Measurements from ENCODE around the gene ZNF385D.

The ZNF385D gene

DNA sequence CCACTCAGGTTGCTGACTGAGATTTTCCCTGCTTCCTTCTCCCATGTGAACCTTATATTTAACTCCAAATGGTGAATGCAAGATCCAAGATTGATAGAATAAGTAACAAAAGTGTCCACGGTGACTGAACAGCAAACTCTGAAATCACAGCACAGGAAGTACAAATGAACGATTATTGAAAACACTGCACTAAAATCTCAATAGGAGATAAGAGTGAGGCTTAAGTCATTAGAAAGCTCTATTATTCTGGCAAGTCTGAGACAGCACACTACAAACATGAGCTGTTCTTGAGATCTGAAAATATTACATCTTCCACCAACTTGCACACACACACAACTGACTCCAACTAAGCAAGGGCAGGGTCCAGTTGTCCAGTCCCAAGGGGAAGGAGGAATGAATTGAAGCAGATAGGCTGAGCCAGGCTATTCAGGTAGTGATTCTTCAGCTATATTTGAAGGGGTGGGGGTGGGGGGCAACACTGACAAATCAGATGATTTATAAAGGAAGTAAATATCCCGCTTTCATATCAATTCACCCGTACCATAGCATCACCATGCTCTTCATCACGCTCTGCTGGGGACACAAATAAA is 2.9 kb downstream of the ZNF385D start:
- no peak for DNase-seq (ENCODE audit: low spot score)

DNA sequence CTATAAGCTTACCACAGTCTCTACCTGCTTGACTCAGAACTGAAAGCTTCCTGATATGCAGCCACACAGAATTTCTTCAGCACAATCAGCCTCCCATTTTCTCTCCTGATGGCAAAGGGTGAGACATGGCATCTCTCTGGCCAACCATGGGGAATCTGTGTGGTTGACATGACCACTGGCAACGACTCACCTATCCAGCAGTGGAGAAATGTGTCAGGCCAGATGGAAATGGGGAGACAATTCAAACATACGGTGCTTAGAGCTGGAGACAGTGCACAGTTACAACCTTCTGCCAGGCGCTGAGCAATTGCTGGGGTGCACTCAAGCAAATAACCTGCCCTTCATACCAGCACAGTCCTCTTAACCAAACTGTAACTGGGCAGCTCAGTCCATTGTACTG is 3.6 kb downstream of the ZNF385D start:
- no peak for DNase-seq (ENCODE audit: low spot score)

DNA sequence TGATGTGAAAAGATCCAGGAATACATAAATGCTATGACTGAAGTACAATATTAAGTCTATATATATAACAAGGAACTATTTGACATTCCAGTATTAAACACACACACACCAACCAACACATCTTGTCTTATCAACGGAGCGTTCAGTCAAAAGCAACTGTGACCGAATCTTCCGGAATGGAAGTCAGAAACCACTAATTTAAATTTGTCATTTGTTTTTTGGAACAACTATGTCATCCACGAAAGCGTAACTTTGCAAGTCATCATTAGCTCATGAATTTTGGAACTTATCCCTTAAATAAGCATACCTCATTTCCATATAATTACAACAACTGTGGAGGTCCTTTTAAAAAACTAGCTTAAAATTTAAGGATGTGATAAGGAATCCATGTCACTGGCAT is 5.0 kb downstream of the ZNF385D start:
- DNase-seq (ENCODE audit: low spot score) = no peak

DNA sequence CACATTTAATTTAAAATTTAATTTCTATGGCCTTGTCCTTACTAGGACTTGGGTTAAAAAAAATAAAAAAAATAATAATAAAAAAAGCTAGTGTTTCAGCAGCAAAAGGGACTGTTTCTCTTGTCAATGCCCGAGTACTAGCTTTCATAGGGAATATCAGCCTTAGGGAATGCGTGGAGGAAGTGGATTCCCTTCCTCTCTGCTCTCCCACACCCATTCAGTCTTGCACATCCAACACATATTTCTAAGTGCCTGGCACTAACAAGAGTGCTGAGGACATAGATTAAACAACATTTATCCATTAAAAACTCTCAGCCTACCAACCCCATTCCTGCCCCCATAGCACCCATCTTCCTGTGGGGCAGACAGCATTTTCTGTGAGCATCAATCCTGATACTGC is 6.2 kb downstream of the ZNF385D start:
- DNase-seq (ENCODE audit: low spot score) = no peak

DNA sequence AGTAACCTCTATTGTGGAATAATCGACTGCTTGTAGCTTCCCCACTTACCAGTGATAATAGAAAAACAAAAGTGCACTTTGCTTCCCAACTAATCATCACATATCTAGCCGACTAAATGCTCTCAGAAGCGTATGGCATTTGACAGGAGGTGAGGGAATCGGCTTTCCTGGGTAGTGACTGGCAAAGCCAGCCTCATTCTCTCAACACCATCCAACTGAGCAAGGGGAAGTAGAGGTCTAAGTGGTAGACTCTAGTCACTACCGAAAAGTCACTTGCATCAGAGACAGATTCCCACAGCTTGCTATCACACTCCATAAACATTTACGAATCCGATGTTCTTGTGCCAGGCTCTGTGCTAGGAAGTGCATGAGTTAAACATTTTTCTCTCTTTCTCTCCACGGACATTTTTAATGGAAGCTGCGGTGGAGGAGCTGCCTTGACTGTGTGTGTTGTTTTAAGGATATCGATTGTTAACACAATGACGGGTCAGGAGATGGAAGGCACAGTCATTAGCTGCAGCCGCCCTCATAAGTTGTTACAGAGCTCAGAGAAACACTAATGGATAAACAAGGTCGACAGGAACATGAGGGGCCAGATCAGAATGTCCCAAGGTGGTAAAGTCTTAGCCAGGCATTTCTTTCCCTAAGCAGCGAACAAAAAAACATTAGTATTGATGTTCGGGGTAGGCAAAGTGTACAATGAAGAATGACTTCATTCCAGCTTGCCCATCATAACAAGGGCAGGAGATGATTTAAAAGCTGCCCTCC is 11.9 kb downstream of the ZNF385D start:
- DNase-seq (ENCODE audit: low spot score) = no peak

DNA sequence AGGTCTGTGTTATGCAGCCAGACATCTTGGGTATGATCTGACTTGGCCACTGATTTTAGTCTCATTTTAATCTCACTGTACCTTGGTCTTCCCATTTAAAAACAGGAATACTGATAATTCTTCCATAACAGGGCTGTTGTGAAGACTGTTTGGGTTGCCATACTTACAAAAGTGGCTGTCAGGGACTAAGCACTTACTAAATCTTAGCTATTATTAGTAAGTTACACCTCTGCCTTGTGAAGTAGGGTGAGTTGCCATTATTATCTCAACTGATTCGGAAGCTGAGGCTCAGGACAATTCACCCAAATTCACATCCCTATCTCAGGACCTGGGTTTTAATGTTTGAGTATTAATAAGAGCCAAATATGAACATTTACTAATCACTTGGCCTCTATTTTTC is 12.7 kb downstream of the ZNF385D start:
- no peak for DNase-seq (ENCODE audit: low spot score)

DNA sequence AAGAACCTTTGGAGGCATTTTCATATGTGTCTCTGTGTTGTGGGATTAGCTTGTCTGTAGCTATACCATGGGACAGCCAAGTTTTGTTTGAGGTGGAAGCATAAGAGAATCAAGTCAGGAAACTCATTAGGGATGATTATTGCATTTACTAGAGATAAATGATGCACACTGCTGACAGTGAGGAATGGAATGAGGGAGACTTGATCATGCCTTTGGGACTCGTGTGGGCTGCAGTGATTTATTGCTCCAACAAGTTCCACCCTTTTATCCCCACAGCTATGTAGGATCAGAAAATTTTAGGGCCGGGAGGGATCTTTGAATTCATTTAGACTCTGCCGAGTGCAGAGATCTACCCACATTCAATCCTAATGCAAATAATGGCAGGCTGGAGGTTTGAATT is 16.3 kb downstream of the ZNF385D start:
- DNase-seq (ENCODE audit: low spot score) = no peak

DNA sequence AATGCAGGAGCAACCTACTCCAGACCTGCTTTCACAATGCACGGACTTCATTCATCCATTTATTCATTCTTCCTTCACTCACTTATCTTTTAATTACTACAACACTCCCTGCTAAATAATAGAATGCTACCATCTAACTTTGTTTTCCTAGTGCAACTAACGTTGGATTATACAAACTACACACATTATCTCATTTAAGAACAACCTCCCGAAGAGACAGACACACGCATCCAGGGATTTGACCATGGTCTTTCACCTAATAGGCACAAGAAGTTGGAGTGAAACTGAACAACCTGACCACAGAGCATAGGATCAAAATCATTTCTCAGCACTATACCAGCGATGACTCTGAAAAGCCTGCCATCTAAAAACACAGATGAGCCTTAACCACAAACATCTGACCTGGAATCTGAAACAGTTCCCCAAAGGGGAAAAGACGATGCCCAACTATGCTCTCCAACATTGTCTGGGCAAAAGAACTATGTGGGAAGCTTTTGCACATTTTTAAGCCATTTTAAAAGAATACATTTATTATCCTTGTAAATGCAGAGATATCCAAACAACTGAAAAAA is 21.0 kb downstream of the ZNF385D start:
- DNase-seq (ENCODE audit: low spot score) = no peak

DNA sequence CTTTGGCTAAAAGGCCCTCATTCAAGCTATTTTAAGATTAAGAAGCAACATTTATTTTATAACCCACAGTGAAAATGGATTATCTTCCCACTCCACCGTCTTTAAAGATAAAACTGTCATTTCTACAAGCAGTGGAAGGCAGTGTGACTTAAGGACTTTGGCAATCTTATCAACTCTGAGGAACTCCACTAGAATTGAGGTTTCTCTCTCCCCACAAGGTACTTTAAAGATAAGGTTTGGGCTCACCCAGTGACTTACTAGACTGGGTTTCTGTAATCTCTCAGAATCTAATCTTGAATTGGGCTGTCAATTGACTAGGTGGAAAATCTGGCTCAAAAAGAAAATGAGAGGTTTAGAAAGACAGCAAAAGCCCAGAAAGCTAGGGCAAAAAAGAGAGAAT is 21.7 kb downstream of the ZNF385D start:
- DNase-seq (ENCODE audit: low spot score) = no peak

DNA sequence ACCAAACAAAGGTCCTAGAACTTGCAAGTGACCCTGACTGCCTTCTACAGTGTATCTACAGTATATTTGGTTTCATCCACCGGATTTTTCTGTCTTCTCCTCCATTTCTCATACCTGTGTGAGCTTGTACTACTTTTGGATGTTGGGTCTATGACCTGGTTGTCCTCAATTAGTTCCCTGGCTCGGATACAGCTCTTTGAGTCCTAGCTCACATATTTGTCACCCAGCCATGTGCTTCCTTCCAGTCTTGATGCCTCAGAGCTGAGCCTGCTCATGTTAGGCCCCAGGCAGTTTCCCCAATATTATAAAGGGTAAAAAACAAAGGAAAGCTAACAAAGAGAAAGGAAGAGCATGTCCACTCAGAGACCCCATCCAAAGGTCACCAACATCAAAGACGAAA is 28.2 kb downstream of the ZNF385D start:
- no peak for DNase-seq (ENCODE audit: low spot score)

DNA sequence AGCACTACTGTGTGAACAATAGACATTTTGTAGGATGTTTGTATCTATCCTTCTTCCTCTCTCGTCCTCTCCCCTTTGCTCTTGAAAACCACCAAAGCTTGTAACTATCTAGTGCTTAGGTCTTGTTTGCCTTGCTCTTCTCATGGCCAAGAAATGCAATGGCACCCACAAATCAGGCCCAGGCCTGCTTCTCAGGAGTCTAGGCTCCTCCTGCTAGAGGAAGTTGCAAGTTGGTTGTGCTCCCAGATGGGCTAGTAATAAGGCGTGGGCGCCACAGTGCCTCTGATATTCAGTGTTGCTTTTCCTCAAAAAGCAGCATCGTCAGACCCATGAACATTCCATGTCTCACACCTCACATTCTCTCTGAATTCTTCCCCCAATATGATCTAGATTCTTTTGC is 28.7 kb downstream of the ZNF385D start:
- no peak for DNase-seq (ENCODE audit: low spot score)

DNA sequence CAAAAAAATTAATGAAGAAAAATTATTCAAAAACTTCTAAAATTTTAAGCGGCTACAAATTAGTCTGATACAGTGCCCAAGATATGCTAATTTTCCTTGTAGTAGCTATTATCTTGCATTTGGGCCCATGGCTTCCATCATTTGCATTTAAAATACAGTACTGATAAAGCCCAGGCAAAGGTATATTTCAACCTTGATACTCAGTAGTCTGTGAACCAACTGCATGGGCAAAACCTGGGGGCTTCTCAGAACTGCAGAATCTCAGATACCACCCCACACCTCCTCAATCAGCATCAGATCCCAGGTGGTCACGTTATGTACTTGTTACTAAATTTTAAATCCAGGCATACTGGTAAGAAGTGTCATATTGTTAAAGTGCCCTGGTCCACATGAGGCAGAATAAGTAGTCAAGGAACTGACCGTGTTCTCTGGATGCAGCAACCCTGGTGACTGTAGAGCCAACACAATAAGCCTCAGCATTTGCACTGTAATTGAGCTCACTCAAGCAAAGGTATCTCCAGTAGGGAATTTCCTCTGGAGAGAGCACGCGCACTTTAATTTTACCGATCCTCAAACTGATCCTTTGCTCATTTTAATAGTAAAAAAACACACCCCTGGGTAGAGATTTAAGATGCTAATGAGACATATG is 31.9 kb downstream of the ZNF385D start:
- no peak for DNase-seq (ENCODE audit: low spot score)

DNA sequence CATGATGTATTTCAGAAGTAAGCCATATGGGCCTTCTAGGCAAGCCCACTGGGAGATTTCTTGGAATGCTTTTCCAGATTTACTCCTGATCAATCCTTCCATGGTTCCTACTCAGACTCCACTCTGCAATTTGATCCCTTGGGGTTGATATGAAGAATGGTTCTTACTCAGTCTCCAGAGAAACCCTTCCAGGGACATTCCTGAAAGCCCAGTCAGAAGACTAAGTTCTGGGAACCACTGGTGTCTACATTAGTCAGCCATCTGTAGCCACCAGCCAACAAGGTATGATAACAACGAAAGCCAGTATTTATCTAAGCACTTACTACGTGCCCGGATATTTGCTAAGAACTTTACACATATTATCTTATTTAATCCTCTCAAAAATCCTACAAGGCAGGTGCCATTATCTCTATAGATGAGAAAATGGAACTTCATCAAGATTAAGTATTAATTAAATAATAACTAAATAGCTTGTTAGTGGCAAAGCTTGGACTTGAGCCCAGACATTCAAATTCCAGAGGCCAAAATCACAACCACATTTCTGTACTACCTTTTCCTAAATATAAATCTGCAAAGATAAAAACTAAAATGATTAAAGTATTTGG is 32.7 kb downstream of the ZNF385D start:
- DNase-seq (ENCODE audit: low spot score) = no peak

DNA sequence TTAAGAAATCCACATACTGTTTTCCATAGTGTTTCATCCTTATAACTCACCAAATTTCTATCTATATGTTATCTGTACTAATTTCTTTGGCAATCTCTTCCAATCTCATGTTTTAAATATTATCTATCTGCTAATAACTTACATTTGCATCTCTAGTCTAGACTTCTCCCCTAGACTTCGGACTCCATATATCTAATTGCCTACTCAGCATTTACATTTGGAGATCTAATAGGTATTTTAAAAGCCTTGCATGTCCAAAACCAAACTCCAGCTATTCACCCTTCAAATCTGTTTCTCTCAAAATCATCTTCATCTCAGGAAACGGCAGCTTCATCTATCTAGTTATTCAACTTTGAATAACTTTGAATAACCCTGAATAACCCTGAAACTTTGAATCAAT is 35.3 kb downstream of the ZNF385D start:
- DNase-seq (ENCODE audit: low spot score) = no peak

DNA sequence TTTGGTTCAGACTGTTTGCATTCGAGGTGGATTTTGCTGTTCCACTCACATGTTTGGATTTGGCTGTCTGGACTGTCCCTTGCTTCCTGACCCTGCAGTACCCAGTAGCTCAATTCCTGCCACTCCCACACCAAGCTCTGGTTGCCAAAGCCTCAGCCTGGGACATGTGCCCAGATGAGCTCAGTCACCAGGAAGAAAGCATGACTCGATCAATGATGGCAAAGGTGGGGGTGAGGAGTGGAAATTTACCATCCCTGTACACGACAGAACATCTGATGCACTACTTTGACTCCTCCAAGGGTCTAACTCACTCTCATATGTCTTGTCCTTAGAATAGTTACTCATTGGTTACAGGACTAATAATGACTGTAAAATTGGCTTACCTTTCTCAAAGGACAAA is 45.2 kb downstream of the ZNF385D start:
- DNase-seq (ENCODE audit: low spot score) = no peak

DNA sequence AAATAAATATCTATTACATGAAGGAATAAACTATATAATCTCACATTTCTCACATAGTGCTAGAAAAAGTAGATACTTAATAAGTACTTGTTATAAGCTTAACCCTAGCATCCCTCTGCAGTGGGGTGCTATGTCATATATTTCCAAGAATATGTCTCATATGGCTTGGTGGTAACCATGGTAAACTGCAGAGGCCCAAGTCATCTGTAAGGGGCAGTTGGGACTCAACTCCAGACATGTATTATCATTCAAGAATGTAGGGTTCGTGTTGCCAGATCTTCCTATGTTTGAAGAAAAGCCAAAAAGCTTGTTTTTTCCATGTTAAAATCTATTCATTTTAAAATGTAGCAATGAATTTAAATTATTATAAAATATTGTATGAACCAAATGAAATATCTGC is 46.2 kb downstream of the ZNF385D start:
- no peak for DNase-seq (ENCODE audit: low spot score)

DNA sequence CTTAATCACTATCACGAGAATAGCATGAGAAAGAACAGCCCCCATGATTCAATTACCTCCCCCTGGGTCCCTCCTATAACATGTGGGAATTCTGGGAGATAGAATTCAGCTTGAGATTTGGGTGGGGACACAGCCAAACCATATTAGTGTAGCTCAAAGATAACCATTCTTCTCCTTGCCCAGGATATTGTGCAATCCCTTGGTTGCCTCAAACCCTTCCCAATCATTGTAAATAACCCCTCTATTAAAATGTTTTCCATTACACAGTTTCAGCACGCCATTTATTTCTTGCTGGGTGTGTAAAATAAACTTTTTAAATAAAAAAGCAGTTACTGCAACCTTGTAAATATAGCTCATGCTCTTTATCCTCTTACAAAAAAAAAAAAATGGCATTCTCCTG is 47.7 kb downstream of the ZNF385D start:
- DNase-seq (ENCODE audit: low spot score) = no peak

DNA sequence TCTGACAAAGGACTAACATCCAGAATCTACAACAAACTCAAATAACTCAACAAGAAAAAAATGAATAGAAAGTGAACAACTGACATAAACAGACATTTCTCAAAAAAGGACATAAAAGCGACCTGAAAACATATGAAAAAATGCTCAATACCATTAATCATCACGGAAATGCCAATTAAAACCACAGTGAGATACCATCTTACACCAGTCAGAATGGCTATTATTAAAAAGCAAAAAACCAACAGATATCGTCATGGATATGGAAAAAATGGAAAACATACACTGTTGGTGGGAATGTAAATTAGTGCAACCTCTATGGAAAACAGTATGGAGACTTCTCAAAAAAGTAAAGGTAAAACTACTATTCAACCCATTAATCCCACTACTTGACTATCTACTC is 53.3 kb downstream of the ZNF385D start:
- DNase-seq (ENCODE audit: low spot score) = no peak

DNA sequence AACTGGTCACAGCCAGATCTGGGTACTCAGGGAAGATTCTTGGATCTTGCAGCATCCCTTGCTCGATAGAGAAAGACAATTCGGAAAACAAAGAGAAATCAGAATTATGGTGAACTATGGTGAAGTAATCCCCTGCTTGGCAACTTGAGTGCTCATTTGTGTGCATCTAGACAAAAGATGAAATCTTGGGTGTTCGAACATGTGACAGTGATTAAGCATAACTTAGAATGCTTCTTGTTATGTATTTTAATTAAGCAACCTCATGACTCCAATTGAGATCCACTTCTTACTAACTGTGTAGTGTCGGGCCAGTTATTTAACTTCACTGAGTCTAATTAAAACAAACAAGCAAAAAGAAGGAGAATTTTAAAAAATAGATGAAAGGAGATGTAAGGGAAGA is 56.5 kb downstream of the ZNF385D start:
- no peak for DNase-seq (ENCODE audit: low spot score)

DNA sequence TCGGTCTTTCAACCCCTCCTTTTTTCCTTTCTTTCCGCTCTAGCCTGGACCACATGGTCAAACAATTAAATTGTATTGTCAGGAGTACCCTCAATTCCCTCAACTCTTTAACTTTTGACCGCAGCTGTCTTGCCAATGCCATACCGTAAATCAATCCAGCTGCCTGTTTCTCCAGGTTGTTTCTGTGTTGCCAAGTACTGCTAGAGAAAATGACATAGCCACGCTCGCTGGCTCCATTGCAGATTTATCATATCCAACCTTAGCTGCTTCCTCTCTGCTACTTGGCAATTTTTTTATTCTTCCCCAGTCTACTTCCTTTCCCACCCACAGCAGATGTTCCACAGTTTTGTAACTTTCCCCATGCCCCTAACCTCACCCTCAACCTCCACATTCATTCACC is 60.0 kb downstream of the ZNF385D start:
- no peak for DNase-seq (ENCODE audit: low spot score)

DNA sequence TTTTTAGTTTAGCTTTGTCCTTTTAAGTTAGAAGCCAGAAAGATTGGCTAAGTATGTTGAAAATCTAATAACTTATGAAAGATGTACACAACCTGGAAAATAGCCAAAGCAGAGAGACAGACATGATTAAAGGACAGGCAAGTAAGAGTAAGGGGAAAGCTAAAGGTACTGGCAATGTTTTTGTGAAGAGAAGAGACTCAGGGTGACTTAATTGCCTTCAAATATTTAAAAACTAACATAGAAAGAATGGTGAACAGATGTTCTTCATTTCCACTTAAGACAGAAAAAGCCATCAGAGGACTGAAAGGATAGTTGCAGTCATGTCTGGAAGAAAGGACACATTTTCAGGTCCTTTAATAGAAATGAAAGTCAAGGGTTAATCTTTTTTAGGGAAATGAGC is 68.8 kb downstream of the ZNF385D start:
- DNase-seq (ENCODE audit: low spot score) = no peak

DNA sequence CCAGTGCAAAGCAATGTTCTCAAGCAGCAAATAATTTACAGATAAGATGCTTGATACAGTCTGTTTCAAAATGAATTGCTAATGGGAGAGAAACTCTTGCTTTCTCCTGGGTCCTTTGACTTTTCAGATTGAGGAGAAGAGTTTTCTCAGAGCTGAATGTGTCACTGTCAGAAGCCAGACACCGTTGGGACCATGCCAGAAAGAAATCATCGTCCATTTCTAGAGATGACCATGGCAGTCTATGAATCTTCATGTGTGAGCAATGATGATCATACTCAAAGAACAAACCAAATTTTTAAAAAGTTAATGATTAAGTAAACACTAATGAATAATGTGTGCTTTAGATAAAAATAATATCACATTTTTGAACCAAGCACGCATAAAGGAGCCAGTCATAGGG is 77.6 kb downstream of the ZNF385D start:
- DNase-seq (ENCODE audit: low spot score) = no peak

DNA sequence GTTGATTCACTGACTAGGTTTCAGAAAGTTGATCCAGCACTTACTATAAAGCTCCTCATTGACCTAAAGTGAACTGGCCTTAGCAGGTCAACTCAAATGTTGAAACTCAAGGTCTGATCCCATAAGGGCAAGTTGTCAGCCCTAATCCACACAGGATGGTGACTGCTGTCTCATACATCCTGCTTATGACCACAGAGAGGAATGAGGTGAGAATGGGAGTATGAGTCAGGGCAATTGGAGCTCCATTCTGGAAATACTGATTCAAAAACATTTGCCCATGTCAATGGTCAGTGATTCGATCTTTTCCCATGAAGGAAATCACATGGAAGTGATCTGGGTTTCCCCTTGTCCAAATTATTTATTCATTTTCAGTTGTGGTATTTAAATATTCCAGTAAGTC is 78.7 kb downstream of the ZNF385D start:
- DNase-seq (ENCODE audit: low spot score) = no peak
